ENCODE results near the gene ITGA4.

ITGA4 gene

GRCh38 chr2:181517685-181518301 is 60.6 kb downstream of the ITGA4 start:
- DNase-seq: no peak

- DNase-seq: no peak
Measured at GRCh38 chr2:181520253-181520652, 63.1 kb downstream of the ITGA4 start.

DNA sequence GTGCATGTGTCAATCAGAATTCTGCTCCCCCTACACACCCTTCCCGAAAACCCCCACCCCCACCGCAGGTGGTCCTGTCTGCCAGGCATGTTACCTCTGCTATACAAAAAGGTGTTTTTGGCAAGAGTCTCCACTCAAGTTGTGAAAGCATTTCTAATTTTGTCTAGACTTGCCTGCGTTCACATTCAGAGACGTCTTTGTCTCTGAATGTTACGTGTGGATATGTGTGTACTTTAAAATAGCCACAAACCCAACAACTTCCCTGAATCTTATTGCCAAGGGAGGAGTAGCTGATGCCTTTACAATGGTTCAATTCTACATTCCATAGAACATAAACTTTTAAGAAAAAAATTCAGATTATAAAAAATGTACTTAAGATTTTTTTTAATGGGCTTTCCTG is 66.6 kb downstream of the ITGA4 start:
- no peak for DNase-seq

DNA sequence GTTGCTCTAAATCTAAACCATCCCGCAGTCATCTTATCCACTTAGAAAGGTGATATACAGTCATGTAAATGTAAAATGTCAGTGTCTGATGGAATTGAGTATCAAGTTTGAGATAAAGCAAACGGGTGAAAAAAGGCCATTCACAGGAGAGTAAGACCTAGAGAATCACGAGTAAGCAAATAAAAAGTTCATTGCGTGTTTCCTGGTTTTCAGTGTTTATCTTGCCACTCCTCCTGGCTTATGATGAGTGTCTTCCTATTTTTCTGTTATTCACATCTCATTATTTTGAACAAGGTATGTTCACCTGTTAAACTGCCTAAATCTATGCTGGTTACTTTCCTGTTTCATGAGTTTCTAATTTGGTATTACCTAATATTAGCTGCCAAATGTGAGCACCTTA is 68.8 kb downstream of the ITGA4 start:
- DNase-seq: no peak

GRCh38 chr2:181527058-181527457 is 69.9 kb downstream of the ITGA4 start:
- DNase-seq: no peak

GRCh38 chr2:181528441-181528840 is 71.3 kb downstream of the ITGA4 start:
- DNase-seq: no peak

GRCh38 chr2:181536730-181537129 is 79.5 kb downstream of the ITGA4 start:
- DNase-seq: no peak

GRCh38 chr2:181540421-181540820 is 83.2 kb downstream of the ITGA4 start:
- DNase-seq: no peak

GRCh38 chr2:181542170-181542569 is 85.0 kb downstream of the ITGA4 start:
- no peak for DNase-seq

- DNase-seq: no peak
Measured at GRCh38 chr2:181546086-181546485, 88.9 kb downstream of the ITGA4 start.

- no peak for DNase-seq
Measured at GRCh38 chr2:181552808-181553207, 95.6 kb downstream of the ITGA4 start.

DNA sequence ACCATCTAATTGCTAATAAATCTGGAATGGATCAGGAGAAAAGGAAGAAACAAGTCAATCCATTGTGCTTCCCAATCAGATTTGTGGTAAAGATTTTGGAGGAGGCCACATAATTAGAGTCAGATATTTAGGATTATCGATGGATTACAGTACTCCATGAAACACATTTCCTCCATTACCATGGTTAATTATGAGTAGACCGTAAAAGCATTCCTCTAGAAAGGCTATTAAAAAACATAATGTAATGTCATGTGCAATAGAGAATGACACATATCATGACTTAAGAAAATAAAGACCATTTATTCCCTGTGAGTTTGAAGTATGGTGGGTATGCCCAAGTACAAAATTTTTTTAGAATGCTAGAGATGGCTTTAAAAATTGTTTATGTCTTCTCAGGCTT is 96.1 kb downstream of the ITGA4 start:
- no peak for DNase-seq

- no peak for DNase-seq
Measured at GRCh38 chr2:181554061-181554830, 97.1 kb downstream of the ITGA4 start.

DNA sequence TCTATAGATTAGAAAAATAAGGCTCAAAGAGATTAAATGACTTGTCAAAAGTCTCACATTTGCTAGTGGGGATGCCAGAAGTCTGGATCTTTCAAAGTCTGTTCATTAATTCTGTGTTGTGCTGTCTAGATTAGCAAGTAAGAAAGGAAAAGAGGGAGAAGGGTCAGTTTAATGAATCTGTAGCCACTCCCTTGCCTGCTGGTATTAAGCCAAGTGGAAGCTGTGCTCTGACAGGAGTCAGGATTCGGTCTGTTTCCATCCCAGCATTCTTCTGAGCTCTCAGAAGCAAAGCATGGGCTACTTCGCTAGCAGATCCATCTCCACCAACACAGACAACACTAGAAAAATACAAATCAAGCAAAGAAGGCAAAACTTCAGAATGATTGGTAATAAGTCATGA is 101.2 kb downstream of the ITGA4 start:
- DNase-seq: no peak

GRCh38 chr2:181563101-181563692 is 106.0 kb downstream of the ITGA4 start:
- no peak for DNase-seq

GRCh38 chr2:181566334-181567032 is 109.3 kb downstream of the ITGA4 start:
- DNase-seq: no peak

- no peak for DNase-seq
Measured at GRCh38 chr2:181570059-181570458, 112.9 kb downstream of the ITGA4 start.

DNA sequence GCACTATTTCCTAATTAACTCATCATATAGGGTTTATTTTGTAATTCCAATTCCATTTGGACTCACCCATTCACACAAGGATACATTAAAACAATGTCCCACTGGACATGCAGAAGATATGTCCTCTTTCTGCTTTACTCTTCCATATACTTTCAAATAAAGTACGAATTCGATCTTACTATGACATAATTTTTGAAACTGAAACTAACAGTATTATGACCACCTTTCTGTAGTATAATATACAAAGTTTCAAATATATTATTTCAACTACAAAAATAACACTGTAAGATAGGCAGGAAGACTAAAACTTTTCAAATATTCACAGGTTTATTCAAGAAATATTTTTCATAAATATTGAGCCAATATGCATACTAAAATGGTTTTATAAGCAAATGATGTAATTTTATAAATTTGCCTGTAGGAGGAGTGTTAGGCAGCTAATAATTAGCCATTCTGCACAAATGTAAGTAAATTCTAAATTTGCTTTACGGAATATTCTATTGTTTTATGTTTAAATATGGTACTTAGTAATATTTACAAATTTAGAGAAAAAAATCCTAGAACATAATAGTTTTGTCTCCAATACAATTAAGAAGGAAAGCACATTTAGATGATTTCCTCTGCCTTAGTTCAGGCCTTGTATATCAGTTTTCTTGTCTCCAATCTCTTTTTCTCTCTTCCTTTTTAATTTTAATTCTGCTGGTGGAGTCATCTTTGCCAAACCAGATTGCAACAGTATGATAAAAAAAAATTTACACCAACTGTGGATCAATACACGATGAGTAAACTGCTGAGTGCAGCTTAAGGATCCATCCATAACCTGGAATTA is 113.9 kb downstream of the ITGA4 start:
- DNase-seq: no peak

- no peak for DNase-seq
Measured at GRCh38 chr2:181573140-181573736, 116.1 kb downstream of the ITGA4 start.

GRCh38 chr2:181574321-181574720 is 117.1 kb downstream of the ITGA4 start:
- no peak for DNase-seq

DNA sequence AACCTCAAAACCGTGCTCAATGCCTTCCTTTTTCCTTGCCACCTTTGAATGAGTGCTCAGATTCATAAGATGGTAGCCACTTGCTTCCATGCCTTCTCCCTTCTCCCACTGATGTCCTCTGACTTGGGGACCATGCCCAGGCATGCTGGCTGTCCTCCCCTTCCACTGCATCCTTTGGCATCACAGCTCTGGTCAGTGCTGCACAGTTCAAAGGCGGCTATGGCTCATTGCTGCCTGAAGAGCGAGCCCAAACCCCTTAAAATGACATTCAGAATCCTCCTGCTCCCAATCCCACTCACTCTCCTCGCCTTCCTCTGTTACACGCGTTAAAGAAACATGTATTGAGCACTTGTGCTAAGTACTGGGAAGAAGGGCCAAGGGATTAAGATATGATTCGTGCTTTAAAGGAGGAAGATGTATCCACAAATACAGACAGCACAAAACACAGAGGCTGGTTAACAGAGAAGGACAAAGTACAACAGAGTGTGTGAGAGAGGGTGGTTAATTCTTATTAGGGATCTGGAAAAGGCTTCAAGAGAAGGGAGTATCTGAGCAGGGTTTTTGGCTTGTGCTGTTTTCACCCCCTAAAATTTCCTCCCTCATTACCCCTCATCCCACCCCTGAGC is 118.0 kb downstream of the ITGA4 start:
- no peak for DNase-seq

GRCh38 chr2:181575650-181576025 is 118.5 kb downstream of the ITGA4 start:
- DNase-seq: no peak
